Measurements from ENCODE around the gene TERB2.
"Not testable (repeated sequence)": the region's sequence is repeated elsewhere in the genome, so short reads cannot be mapped to it uniquely, and the experiment has no call there.

TERB2 gene

GRCh38 chr15:45003731-45004410, 47.4 kb downstream of the TERB2 start:
- not testable (repeated sequence) for DNase-seq

GRCh38 chr15:45004590-45005175, 48.2 kb downstream of the TERB2 start:
- not testable (repeated sequence) for DNase-seq

GRCh38 chr15:45009046-45009445, 52.6 kb downstream of the TERB2 start:
- DNase-seq: no peak

DNA sequence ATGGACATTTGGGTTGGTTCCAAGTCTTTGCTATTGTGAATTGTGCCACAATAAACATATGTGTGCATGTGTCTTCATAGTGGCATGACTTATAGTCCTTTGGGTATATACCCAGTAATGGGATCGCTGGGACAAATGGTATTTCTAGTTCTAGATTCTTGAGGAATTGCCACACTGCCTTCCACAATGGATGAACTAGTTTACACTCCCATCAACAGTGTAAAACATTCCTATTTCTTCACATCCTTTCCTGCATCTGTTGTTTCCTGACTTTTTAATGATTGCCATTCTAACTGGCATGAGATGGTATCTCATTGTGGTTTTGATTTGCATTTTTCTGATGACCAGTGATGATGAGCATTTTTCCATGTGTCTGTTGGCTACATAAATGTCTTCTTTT, 58.6 kb downstream of the TERB2 start:
- DNase-seq: not testable (repeated sequence)

DNA sequence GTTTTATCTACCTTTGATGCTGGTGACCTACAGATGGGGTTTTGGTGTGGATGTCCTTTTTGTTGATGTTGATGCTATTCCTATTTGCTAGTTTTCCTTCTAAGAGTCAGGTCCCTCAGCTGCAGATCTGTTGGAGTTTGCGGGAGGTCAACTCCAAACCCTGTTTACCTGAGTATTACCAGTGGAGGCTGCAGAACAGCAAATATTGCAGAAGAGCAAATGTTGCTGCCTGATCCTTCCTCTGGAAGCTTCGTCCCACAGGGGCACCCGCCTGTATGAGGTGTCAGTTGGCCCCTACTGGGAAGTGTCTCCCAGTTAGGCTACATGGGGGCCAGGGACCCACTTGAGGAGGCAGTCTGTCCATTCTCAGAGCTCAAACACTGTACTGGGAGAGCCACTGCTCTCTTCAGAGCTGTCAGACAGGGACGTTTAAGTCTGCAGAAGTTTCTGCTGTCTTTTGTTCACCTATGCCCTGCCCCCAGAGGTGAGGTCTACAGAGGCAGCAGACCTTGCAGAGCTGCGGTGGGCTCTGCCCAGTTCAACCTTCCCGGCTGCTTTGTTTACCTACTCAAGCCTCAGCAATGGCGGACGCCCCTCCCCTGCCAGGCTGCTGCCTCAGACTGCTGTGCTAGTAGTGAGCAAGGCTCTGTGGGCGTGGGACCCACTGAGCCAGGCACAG, 63.9 kb downstream of the TERB2 start:
- not testable (repeated sequence) for DNase-seq

- DNase-seq: not testable (repeated sequence)
Observed at GRCh38 chr15:45020901-45021259, 64.4 kb downstream of the TERB2 start.

GRCh38 chr15:45021348-45021747, 64.9 kb downstream of the TERB2 start:
- no peak for DNase-seq

- DNase-seq: peak; percentile 29
Observed at GRCh38 chr15:45022871-45023658, 66.6 kb downstream of the TERB2 start, which contains the start of gene SORD. TSS of gene SORD (plus strand) at chr15:45023195. CDS start at chr15:45023284, 89 bp downstream.

DNA sequence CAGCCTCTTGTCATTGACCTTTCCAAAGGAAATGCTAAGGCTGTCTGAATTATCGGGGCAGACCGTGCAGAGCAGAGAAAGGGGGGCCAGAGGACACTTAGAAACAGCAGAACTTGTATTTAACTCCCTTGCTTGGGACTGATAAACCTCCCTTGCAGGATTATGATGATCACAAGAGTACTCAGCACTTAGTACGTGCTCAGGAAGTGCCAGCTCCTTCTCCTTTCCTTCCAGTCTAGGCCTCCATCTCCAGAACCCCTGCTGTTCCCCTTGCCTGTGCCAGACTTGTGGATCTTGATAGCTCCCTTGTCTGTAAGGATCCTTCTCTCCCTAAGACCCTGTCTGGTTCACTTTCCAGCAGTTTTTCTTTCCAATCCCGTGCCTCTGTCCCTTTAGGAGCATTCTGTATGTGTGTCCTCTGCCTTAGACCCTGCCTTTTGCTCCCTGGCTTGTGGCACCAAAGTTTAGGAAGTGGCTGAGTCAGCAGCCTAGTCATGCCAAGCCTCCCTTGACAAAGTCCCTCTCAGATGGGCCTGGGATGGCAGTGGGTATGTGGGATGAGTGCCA, 67.3 kb downstream of the TERB2 start:
- DNase-seq: no peak

GRCh38 chr15:45024649-45025048, 68.2 kb downstream of the TERB2 start:
- not testable (repeated sequence) for DNase-seq

DNA sequence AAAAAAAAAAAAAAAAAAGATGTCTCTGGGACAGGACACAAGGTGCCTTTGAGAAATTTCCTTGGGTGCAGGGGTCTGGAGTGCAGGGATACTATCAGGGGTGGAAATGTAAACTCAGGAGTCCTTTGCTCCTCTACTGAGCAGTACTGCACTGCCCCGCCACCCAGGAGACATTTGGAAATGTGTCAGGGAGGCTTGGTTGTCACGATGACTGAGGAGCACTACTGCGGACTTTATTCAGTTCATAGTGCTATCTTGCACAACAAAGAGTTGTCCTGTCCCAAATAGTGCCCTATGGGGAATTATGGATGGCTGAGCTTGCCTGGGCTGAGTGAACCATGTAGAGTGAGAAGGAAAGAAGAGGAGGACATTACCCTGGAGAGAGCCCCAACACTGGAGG, 69.1 kb downstream of the TERB2 start:
- DNase-seq: not testable (repeated sequence)

- no peak for DNase-seq
Observed at GRCh38 chr15:45026651-45027190, 70.2 kb downstream of the TERB2 start.

DNA sequence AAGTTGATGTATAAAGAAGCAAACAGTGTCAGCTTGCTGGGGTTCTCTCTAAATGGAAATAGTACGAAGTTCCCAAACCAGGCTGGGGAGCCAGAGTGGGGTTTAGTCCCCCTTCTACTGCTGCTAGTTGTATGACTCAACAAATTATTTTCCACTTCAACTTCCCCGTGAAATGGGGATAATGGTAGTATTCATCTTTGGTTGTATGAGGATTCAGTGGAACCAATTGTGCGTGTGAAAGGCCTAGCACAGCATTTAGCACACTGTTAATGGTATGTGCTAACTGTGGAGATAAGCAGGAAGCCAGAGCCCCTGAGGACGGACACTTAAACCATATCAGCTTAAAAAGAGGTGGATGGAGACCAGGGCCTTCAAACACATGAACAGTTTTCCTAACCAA, 70.7 kb downstream of the TERB2 start:
- no peak for DNase-seq
